ENCODE measurements around the gene ZNF787. TPM values are rescaled to one million over a fixed set of nuclear protein-coding genes. Genes with fewer than 3 reads are reported as not detected.

Gene ZNF787
- polyA plus RNA-seq, 1 of the 3 experiments (the other 2 are of a cell fraction), result 16.0 TPM

GRCh38 chr19:56140583-56141416 is 19.7 kb upstream of the ZNF787 start, which contains the start of gene ZNF444 (continued):
- TF ChIP-seq PBX3 (IDR thresholded peaks at IDR 0.05), result no peak; the same call in 1 of the 2 replicates
- TF ChIP-seq TCF12 (IDR thresholded peaks at IDR 0.05), result peak; percentile 34; the same call in 1 of the 2 replicates
- TF ChIP-seq IRF3 (IDR thresholded peaks at IDR 0.05; ENCODE audit: low read depth, low read length), result no peak
- no peak for TF ChIP-seq MEF2A (IDR thresholded peaks at IDR 0.05; ENCODE audit: borderline replicate concordance, low read depth)
- no peak for TF ChIP-seq RAD21 (IDR thresholded peaks at IDR 0.05; ENCODE audit: low read length)
- TF ChIP-seq EP300 (IDR thresholded peaks at IDR 0.05; ENCODE audit: borderline replicate concordance in 1 of 2, low read depth in 1 of 2, low read length in 1 of 2), result no peak; a peak in 1 of 4 replicates
- TF ChIP-seq MXI1 (IDR thresholded peaks at IDR 0.05; ENCODE audit: low read depth, low read length), result peak; percentile 45; the same call in 1 of the 2 replicates
- no peak for TF ChIP-seq USF2 (IDR thresholded peaks at IDR 0.05; ENCODE audit: borderline replicate concordance, low read depth, low read length)
- TF ChIP-seq RCOR1 (IDR thresholded peaks at IDR 0.05; ENCODE audit: low read length), result no peak
- no peak for TF ChIP-seq EZH2phosphoT487 (IDR thresholded peaks at IDR 0.05; ENCODE audit: borderline replicate concordance, low read depth)

- ChIA-PET POLR2A (no interaction called here), CTCF (interaction anchor here (0.9 to 1.5 kb wide), 3 partner anchors 8 to 73 kb away, joined by 3 to 4 read pairs (median 3); no protein-coding TSS in a partner anchor)
- Histone ChIP-seq H3K9ac (peak overlapping the region; percentile 72), H3K9me3 (no peaks in the 10 kb centered on the region), H3K4me1 (ENCODE audit: control insufficient read depth in 1 of 2, insufficient read depth in 2 of 2, low read depth in 1 of 2, low read length in 1 of 2) (peaks cover 7 to 21% of the 10 kb centered on the region in 2 experiments; a peak in 3 of 4 replicates), H2AFZ (ENCODE audit: low read depth) (peak overlapping the region; percentile 88), H3K4me3 (ENCODE audit: low read depth in 2 of 2, low read length in 1 of 2) (peak overlapping the region; percentile 63 to 68), H3K4me2 (peak overlapping the region; percentile 86), H3K27ac (ENCODE audit: low read depth in 2 of 2, low read length in 1 of 2) (peak overlapping the region; percentile 80 to 83), H3K36me3 (replicated peaks in 1 of 2; ENCODE audit: control insufficient read depth in 1 of 2, insufficient read depth in 2 of 2, low read length in 1 of 2) (no peaks in the 10 kb centered on the region), H3F3A (replicated peaks; ENCODE audit: insufficient read depth) (no peaks in the 10 kb centered on the region), H3K27me3 (ENCODE audit: insufficient read depth) (no peaks in the 10 kb centered on the region), H4K20me1 (ENCODE audit: insufficient read depth) (no peaks in the 10 kb centered on the region), H3K79me2 (ENCODE audit: insufficient read depth) (peaks cover 33% of the 10 kb centered on the region), H3K9me2 (no peaks in the 10 kb centered on the region)
- 46% methylated on average over 18 of the region's 22 CpGs for WGBS (ENCODE audit: low lambda C conversion rate)
- DNase-seq, result no peak
- no peak for TF ChIP-seq IRF3 (IDR thresholded peaks at IDR 0.05; ENCODE audit: low read depth, low read length)
- TF ChIP-seq NRF1 (IDR thresholded peaks at IDR 0.05; ENCODE audit: low read depth, low read length), result no peak
- TF ChIP-seq FOXM1 (IDR thresholded peaks at IDR 0.05; ENCODE audit: low read depth), result no peak
- TF ChIP-seq USF2 (IDR thresholded peaks at IDR 0.05; ENCODE audit: borderline replicate concordance, low read depth, low read length), result no peak
- no peak for TF ChIP-seq USF1 (IDR thresholded peaks at IDR 0.05; ENCODE audit: borderline replicate concordance, low read depth)
- no peak for TF ChIP-seq YY1 (IDR thresholded peaks at IDR 0.05; ENCODE audit: low read depth)
- no peak for TF ChIP-seq GABPA (IDR thresholded peaks at IDR 0.05; ENCODE audit: low read depth)
- TF ChIP-seq PBX3 (IDR thresholded peaks at IDR 0.05), result no peak
- TF ChIP-seq ELF1 (IDR thresholded peaks at IDR 0.05), result no peak
- TF ChIP-seq MXI1 (IDR thresholded peaks at IDR 0.05; ENCODE audit: low read depth, low read length), result no peak
- no peak for TF ChIP-seq TAF1 (IDR thresholded peaks at IDR 0.05; ENCODE audit: borderline replicate concordance, low read depth, low read length)
- TF ChIP-seq POLR2AphosphoS5 (IDR thresholded peaks at IDR 0.05; ENCODE audit: low read depth, low read length), result no peak
- no peak for TF ChIP-seq RAD21 (IDR thresholded peaks at IDR 0.05; ENCODE audit: low read length)
Measured at GRCh38 chr19:56139847-56140582, 18.9 kb upstream of the ZNF787 start.

Measured in SK-N-SH (cell line).